Amniotic epithelial cell (primary cell): ENCODE data around the gene ZFPM1.

Experiments used
- DNase-seq: peaks from one replicate; pipeline ENCODE4 v3.0.0-alpha.2; 2010; ENCODE audit warnings: low read depth

ZFPM1 gene

DNA sequence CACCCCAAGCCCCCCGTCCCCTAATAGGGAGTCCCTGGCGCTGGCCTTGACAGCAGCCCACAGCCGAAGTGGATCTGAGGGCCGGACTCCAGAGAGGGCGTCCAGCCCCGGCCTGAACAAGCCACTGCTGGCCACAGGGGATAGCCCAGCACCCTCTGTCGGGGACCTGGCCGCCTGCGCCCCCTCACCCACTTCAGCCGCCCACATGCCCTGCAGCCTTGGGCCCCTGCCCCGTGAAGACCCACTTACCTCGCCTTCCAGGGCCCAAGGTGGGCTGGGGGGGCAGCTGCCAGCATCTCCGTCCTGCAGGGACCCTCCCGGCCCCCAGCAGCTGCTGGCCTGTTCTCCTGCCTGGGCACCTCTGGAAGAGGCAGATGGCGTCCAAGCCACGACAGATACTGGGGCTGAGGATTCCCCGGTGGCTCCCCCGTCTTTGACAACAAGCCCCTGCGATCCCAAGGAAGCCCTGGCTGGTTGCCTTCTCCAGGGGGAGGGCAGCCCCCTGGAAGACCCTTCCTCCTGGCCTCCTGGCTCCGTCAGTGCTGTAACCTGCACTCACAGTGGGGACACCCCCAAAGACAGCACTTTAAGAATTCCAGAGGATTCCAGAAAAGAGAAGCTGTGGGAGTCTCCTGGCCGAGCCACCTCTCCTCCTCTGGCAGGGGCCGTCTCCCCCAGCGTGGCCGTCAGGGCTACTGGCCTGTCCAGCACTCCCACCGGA is 19.3 kb upstream of the ZFPM1 start:
- no peak for DNase-seq

DNA sequence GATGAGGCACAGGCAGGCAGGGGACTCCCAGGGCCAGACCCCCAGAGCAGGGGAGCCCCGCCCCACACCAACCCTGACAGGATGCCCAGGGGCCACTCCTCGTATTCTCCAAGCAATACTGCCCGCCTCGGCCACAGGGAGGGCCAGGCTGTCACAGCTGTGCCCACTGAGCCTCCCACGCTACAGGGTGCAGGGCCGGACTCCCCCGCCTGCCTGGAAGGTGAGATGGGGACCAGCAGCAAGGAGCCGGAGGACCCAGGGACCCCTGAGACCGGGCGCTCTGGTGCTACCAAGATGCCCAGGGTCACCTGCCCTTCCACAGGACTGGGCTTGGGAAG is 18.8 kb upstream of the ZFPM1 start:
- DNase-seq: no peak

DNA sequence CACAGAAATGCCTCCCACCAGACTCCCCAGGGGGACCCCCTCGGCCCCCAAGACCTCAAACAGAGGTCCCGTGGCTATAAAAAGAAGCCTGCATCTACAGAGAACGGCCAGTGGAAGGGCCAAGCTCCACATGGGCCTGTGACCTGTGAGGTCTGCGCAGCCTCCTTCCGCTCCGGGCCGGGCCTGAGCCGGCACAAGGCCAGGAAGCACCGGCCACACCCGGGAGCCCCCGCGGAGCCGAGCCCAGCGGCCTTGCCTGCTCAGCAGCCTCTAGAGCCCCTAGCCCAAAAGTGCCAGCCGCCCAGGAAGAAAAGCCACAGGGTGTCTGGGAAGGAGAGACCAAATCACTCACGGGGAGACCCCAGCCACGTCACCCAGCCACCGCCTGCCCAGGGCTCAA is 18.3 kb upstream of the ZFPM1 start:
- DNase-seq: no peak

DNA sequence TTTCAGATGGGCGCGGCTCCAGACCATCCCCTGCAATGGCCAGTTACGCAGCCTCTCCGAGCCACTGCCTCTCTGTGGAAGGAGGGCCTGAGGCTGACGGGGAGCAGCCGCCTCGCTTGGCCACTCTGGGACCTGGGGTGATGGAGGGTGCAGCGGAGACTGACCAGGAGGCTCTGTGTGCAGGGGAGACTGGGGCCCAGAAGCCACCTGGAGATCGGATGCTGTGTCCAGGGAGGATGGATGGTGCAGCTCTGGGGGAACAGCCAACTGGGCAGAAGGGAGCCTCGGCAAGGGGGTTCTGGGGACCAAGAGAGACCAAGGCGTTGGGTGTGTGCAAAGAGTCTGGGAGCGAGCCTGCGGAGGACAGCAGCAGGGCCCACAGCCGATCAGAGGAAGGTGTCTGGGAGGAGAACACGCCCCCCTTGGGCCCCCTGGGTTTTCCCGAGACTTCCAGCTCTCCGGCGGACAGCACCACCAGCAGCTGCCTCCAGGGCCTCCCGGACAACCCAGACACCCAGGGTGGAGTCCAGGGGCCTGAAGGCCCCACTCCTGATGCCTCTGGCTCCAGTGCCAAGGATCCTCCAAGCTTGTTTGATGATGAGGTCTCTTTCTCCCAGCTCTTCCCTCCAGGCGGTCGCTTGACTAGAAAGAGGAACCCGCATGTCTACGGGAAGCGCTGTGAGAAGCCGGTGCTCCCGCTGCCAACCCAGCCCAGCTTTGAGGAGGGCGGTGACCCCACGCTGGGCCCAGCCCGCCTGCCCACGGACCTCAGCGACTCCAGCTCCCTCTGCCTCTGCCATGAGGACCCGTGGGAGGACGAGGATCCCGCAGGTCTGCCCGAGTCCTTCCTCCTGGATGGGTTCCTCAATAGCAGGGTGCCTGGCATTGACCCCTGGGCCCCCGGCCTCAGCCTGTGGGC is 17.4 kb upstream of the ZFPM1 start:
- no peak for DNase-seq

DNA sequence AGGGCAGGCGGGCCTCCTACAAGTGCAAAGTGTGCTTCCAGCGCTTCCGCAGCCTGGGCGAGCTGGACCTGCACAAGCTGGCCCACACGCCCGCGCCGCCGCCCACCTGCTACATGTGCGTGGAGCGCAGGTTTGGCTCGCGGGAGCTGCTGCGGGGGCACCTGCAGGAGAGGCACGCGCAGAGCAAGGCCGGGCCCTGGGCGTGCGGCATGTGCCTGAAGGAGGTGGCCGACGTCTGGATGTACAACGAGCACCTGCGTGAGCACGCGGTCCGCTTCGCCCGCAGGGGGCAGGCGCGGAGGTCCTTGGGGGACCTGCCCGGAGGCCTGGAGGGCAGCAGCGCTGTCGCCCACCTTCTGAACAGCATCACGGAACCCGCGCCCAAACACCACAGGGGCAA is 16.3 kb upstream of the ZFPM1 start:
- no peak for DNase-seq

DNA sequence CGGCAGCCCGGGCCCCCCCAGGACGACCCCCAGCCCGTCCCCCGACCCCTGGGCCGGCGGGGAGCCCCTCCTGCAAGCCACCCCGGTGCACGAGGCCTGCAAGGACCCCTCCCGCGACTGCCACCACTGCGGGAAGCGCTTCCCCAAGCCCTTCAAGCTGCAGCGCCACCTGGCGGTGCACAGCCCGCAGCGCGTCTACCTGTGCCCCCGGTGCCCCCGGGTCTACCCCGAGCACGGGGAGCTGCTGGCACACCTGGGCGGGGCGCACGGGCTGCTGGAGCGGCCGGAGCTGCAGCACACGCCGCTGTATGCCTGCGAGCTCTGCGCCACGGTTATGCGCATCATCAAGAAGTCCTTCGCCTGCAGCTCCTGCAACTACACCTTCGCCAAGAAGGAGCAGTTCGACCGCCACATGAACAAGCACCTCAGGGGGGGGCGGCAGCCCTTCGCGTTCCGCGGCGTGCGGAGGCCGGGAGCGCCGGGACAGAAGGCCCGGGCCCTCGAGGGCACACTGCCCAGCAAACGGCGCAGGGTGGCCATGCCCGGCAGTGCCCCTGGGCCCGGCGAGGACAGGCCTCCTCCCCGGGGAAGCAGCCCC is 15.6 kb upstream of the ZFPM1 start:
- DNase-seq: no peak

DNA sequence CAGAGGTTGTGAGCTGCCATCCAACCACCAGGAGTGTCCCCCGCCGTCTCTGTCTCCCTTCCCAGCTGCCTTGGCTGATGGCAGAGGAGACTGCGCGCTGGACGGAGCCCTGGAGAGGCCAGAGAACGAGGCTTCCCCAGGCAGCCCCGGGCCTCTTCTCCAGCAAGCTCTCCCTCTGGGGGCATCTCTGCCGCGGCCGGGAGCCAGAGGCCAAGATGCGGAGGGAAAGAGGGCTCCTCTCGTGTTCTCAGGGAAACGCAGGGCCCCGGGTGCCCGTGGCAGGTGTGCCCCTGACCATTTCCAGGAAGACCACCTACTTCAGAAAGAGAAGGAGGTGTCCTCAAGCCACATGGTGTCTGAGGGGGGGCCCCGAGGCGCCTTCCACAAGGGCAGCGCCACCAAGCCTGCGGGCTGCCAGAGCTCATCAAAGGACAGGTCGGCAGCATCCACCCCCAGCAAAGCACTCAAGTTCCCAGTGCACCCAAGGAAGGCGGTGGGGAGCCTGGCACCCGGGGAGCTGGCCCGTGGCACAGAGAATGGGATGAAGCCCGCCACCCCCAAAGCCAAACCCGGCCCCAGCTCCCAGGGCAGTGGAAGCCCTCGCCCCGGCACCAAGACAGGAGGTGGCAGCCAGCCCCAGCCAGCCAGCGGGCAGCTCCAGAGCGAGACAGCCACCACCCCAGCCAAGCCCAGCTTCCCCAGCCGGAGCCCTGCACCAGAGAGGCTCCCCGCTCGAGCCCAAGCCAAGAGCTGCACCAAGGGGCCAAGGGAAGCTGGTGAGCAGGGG is 14.8 kb upstream of the ZFPM1 start:
- no peak for DNase-seq

DNA sequence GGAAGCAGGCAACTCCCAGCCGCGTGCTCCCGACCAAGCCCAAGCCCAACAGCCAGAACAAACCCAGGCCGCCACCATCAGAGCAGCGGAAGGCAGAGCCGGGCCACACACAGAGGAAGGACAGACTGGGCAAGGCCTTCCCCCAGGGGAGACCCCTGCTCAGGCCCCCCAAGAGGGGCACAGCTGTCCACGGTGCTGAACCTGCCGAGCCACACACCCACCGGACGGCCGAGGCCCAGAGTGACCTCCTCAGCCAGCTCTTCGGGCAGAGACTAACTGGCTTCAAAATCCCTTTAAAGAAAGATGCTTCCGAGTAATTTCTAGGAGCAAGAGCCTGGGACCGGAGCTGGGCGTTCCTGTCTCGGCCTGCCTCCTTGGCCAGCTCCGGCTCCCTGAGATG is 14.1 kb upstream of the ZFPM1 start:
- no peak for DNase-seq

DNA sequence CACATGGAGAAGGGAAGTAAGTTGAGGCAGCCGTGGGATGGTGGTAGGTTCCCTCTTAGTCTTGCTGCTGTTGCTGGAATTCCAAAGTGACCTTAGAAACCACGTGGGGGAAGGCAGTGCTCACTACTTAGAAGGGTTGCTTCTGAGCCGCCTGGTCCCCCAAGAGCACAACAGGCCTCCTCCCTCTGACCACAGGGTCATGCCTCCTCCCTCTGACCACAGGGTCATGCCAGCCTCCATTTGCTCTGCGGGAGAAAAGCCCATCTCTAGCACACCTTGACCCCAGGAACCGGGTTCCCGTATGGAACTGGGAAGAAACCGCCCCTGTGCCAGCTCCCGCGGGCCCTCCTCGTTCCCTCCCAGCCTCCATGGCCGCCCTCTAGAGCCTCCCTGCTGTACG is 13.4 kb upstream of the ZFPM1 start:
- no peak for DNase-seq

DNA sequence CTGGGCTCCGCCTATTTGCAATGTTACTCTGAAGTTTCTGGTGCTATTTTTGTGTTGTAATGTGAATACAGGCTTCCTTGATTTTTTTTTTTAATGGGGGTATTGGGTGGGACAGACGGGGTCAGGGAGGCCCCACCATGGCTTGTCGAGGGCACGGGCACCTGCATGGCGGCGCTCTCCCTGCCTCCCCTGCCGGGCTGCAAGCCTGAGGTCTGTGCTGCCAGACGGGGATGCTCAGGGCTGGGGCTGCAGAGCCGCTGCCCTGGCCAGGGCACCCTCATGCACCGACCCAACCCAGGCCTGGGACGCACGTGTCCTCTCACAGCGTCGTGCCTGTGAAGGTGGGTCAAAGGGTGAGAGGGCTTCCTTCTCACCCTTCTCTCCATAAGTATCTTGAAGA is 13.0 kb upstream of the ZFPM1 start:
- DNase-seq: no peak

DNA sequence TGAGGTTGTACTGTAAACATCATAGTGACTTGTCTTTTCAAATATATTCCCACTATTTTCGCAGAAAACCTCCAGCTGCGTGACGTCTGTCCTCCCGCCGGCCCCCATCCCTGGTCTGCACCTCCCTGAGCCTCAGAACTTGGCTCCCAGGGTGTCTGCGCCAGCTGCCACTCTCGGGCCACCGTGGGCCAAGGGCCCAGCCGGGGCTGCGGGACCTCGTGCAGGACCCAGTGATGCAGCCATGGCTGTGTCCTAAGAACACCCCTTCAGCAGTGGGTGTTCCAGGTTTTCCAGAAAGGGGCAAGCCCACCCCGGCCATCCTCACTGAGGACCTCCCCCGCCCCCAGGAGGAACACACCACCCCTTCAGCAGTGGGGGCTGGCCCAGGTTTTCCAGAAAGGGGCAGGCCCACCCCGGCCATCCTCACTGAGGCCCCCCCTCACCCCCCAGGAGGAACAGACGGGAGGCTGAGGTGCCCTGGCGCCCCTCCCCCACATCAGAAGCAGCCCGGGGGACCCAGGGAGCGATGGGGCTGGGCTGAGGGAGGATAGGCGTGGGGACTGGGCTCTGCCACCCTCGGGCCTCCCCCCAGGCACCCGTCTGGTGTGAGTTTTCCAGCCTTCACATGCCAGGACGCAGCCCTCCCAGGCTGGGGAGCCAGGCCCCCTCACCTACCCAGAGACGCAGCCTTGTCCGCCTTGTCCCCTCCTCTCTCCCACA is 12.2 kb upstream of the ZFPM1 start:
- DNase-seq: no peak

DNA sequence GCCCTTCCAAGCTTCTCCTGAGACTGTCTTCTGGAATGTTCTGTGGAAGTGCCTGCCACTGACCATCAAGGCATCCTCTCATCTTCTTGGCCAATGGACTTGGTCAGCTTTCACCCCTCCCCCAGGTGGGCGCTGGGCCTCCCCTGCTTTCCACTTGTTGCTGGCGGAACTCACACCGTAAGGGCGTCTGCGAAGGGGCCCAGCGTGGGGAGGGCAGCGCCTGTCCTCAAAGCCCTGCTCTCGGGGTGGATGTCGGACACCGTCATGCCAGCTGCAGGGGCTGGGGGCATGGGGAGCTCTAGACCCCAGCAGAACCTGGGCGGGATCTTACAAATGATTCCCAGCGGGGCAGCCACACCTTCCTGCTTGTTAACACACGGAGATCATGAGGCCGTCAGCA is 11.6 kb upstream of the ZFPM1 start:
- DNase-seq: no peak

DNA sequence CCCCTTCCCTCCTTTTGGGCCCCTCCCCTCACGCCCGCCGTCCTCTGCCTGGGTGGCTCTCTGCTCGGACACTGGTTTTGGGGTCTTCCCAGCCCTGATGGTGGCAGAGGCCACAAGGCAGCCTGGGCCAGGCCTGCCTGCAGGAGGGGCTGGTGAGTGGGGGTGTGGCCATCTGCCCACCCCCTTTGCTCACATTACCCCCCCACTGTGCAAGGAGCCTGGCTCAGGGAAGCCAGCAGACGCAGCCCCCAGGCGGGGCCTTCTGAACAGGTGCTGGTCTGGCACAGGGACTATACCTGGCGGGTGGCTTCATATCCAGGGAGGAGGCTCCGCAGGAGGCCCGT is 10.7 kb upstream of the ZFPM1 start:
- no peak for DNase-seq

DNA sequence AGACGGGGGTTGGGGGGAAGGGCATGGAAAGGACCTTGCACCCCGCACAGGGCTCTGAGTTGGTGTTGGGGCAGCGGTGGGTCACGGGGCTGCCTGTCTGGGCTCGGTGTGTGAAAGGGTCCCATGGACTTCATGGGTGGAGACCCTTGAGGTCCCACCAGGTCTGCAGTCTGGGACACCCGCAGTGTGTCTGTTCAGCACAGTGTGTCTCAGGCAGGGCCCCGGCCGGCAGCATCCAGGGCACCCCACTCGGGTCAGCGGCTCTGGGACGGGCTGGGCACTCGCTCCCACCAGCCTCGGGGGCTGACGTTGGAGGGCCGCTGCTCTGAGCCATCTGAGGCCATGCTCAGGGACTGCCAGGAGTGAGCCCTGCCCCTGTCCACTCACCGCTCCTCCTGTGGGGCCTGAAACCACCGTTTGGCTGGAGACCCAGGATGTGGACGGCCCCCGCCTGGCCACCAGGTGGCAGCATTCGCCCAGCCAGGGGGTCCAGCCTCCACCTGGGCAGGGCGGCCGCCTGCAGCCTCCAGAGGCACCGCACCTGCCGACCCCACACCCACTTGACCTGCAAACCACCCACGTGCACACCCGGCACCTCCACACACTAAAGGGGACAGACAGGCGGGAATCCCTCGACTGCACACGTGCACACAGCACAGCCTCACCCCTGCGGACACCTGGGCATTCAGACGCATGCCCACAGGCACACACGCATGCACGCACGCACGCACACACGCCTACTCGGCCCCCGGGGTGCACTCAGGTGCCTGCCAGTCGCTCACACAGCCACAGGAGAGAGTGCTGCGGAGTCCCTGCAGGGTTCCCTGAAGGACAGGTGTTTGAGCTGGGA is 10.1 kb upstream of the ZFPM1 start:
- peak; percentile 50 for DNase-seq

DNA sequence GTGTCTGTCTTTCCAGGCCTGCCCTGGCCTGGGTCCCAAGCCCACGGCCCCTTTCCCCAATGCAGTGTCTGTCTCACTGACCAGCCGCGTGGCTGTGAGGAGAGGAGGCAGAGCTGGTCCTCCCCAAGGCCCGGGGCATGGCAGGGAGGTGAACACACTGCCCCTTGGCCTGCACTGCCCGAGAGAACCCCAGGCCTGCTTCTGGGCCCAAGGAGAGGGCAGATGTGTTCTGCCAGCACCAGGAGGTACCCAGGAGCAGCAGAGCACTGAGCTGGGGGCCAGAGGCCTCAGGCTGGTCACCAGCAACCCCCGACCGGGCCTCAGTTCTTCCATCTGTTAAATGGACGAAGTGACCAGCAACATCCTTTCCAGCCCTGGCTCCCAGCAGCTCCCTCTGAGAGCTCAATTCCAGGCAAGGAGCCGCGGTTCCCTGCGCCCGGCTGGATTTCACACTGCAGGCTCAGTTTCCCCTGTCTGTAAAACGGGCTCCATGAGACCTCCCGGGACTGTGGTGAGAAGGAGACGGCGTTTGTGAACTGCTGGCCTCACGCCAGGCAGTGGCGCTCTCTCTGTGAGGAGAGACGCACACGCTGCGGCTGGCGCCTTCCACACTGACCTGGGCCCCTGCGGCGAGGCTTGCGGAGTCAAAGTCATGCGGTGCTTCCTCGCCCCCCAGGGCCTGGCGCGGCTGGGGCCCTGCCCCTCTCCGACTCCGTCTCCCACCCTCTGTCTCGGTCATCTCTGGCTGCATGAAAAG is 8.1 kb upstream of the ZFPM1 start:
- DNase-seq: no peak

DNA sequence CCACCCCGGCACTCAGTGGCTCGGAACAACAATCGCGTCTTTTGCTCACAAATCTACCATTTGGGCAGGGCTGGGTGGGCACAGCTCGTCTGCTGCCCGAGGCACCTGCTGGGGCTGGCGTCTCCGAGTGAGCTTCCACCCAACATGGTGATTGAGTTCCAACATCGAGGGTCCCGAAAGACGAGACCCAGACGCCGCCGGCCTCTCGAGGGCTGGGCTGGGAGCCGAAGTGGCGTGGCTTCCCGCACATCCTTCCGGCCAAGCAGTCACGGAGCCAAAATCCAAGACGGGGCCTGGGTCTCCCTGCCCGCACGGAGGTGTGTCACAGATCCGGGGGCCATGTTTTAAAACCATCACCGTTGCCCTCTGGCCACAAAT is 7.5 kb upstream of the ZFPM1 start:
- DNase-seq: no peak

DNA sequence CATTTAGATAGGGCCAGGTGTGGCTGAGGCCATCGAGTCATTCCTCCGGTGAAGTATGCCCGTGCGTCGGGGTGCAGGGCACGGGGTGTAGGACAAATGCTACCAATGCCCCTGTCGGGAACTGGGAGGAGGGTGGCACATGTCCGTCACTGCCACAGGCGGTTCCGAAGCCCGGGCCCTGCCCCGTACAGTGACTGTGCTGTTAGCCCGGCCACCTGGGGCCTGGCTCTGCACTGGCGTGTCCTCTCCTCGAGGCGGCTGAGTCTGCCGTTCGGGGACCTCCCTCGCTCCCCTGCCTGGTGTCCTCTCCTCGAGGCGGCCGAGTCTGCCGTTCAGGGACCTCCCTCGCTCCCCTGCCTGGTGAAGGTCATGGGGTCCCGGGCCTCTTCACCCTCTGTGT is 7.0 kb upstream of the ZFPM1 start:
- DNase-seq: no peak

DNA sequence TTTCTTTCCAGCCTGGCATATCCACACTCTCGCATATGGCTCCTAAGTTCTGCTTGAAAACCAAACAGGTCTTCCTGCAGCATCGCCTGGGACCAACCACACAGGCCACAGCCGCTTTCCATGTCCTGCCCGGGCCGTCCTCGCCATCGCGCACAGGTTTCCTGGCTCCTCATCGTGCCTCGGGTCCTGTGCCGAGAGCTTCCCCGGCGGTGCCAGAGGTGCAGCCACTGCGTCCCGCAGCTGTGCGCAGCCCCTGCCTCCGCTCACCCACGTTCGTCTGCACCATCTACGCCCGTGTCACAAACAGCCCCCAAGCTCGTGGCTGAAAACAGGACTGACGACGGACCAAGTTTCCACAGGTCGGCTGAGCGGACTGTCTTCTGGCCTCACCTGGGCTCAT is 6.3 kb upstream of the ZFPM1 start:
- DNase-seq: no peak

DNA sequence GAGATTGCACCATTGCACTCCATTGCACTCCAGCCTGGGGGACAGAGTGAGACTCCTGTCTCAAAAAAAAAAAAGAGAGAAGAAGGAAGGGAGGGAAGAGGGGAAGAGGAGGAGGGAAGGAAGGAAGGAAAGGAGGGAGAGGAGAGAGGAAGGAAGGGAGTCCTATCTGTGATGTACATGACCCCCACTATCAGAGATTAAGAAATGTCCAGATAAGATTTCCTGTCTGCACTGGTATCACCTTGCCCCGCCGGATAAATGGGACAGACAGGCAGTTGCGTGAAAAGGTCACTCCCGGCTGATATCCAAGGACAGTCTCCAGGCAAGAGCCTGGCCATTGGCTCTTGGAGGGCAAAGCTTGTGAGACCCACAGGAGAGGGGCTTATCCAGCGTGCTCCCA is 5.2 kb upstream of the ZFPM1 start:
- no peak for DNase-seq
